A204.1 (cell line): ENCODE measurements around the gene PBX1.
"Not testable (repeated sequence)": the region's sequence is repeated elsewhere in the genome, so short reads cannot be mapped to it uniquely, and the experiment has no call there.

Experiments
- FAIRE-seq: peaks from 2 replicates; lab custom pipeline; 2012; peaks lifted over from hg19 to GRCh38; lab: Jason Lieb, UNC

Gene PBX1

GRCh38 chr1:164590592-164590991 lies 31.6 kb downstream of the PBX1 start:
- FAIRE-seq = no peak

DNA sequence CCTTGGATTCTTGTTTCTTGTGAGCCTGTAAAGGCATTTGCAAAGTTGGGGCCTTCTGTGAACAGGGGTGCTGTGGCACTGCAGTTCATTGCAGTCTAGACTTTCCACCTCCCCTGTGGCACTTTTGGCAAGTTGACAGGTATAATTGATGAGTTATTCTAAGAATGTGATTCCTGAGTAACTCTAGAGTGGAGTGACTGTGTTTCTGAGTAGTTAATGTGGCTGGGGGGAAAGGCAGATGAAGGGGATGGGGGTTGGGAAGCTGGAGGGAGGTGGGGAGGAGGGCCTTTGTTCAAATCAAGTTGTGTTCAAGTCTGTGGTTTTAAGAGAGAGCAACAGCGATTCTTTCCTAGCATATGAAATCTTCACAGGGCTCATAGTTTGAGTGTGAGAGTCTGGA lies 32.9 kb downstream of the PBX1 start:
- no peak for FAIRE-seq

- no peak for FAIRE-seq
These were observed 33.6 kb downstream of the PBX1 start for GRCh38 chr1:164592634-164593033.

- FAIRE-seq = no peak
These were observed 36.2 kb downstream of the PBX1 start for GRCh38 chr1:164595212-164595611.

DNA sequence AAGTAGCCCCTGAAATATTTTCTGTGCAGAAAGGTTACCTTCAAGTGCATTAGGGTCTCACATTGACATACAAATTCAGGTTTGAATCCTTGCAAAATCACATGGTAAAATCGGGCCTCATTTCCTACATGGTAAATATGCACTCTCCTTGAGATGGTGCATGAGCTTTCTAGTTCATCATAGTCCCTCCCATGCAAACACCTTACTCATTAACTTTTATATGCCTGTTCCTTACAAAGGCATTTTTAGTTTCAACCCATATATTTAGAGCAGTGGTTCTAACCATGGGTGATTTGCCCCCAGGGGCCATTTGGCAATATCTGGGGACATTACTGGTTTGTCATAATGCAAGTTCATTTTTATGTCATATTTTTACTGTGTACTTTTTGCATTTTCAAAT lies 37.2 kb downstream of the PBX1 start:
- no peak for FAIRE-seq

- FAIRE-seq = no peak
These were observed 39.7 kb downstream of the PBX1 start for GRCh38 chr1:164598719-164599118.

DNA sequence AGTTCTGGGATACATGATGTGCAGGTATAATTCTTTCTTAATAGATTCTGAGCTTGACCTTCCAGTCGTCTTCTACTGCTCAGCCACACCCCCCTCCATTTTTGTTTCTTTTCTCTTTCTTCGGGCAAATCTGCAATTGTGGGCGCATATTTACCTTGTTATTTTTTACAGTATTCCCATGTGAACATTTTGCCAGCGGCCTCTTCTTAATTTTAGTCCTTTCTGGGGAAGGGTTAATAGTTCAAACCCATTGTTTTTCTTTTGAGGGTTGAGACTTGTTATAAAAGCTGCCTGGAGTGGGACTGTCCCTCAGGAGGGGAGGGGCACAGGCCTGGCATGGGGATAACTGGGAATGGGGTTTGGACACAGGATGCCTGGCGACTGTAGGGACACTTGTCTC lies 40.3 kb downstream of the PBX1 start:
- no peak for FAIRE-seq

- no peak for FAIRE-seq
These were observed 42.6 kb downstream of the PBX1 start for GRCh38 chr1:164601399-164602100.

DNA sequence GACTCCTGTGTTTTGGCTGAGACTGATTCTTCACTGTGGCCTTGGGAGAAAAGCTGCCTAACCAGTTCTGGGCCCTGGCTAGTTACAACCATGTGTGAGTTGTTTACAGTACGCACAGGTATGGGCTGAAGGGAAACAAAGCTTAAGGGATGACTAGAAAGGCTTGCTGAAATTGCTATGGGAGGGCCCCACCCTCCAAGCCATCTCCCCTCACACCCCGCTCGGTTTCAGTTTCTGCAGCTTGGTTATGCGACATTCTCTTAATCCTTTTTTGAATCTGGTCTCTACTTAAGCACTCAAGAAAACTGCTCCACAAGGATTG lies 43.1 kb downstream of the PBX1 start:
- FAIRE-seq = peak; percentile 52

DNA sequence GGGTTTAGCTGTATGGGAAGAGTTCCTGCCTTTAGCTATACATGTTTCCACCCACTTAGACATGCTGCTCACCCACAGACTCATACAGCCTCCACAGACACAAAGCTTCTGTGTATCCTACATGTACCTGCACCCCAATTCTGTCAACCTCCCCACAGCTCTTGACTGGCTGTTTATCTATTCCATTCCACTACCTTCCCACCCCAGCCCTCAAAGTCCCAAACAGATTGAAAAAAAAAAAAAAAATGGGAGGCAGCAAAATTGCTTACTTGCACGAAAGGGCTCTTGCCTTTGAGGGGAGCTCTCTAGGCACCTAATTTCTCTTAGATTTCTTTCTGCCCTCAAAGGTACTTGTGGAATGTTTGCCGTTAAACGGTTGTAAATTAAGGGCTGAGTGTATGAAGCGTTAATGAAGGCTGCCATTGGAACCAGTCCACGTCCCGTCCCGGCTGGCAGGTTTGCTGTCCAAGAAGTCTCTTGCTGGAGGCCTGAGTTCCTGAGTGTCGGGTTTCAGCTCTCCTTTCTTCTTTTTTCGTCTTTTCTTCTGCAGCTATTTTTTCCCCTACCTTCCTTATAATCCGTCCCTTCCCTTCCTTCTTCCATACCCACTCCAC lies 43.6 kb downstream of the PBX1 start:
- peak; percentile 94 for FAIRE-seq

DNA sequence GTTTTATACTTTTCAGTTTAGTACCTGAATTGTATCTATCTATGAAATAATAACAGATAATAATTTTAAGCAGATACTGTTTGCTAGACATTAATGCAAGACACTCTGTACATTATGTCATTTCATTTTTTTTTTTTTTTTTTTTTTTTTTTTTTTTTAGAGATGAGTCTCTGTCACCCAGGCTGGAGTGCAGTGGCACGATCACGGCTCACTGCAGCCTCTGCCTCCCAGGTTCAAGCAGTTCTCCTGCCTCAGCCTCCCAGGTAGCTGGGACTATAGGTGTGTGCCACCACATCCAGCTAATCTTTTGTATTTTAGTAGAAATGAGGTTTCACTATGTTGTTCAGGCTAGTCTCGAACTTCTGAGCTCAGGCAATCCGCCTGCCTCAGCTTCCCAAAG lies 44.8 kb downstream of the PBX1 start:
- FAIRE-seq = not testable (repeated sequence)

DNA sequence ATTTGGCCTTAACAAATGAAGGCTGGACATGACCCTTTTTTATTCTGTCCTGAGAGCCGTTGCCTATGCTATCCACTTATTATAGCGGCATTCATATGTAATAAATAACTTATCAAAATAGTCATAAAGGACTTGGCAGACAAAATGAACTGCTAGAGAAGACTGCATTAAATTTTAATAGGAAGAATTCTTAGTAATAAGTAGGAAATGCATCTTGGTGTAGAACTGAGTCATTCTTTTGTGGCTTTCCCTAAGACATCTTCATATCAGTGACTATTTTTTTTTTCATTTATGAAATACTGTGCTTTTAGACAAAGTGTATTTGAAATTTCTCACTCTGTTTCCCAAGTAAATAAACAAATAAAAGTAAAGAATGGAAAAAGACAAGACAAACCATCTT lies 45.6 kb downstream of the PBX1 start:
- no peak for FAIRE-seq

GRCh38 chr1:164605254-164606091 lies 46.5 kb downstream of the PBX1 start:
- no peak for FAIRE-seq

- no peak for FAIRE-seq
These were observed 48.4 kb downstream of the PBX1 start for GRCh38 chr1:164607351-164607750.

DNA sequence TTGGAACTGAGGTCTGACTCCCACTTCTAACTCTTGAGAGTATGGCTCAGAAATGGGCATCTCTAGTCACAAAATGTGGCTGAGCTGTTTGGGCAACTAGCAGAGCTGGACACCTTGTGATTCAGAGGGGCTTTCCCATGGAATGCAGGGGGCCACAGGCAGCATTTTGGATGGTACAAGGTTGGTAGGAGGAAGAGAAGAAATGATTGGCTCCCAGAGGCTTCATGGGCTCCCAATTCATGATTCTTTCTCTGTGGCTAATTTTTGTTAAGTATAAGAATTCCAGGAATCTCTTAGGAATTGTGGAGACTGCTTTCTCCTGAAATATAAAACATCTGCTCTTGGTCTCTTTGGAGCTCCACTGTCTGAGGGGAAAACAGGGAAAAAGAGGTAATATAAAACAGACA lies 49.7 kb downstream of the PBX1 start:
- no peak for FAIRE-seq

GRCh38 chr1:164609089-164609488 lies 50.1 kb downstream of the PBX1 start:
- FAIRE-seq = no peak

GRCh38 chr1:164610538-164611222 lies 51.7 kb downstream of the PBX1 start:
- no peak for FAIRE-seq

- FAIRE-seq = peak; percentile 79
These were observed 53.0 kb downstream of the PBX1 start for GRCh38 chr1:164611754-164612642.

DNA sequence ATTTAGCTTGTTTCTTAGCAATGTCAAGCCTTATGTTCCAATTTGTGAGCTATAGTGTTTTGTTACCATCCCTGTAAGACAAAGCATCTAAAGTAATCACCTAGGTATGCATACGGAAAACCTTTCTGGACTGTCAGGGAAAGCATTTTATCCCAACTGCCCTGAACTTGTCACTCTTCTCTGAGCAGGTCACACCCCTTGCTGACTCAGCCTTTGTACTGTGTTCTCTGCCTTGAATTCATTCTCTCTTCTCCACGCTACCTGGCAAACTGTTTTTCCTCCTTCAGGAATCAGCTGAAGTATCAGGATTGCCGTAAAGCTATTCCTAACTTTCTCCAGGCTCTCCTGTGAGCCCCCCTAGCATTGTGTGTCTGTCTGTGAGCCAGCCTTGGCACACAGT lies 54.2 kb downstream of the PBX1 start:
- no peak for FAIRE-seq

GRCh38 chr1:164614316-164614715 lies 55.3 kb downstream of the PBX1 start:
- FAIRE-seq = no peak

GRCh38 chr1:164617377-164618201 lies 58.6 kb downstream of the PBX1 start:
- FAIRE-seq = peak; percentile 77
